HCT116 (cell line): ENCODE results near the gene CCBE1. TPM values are rescaled to one million over a fixed set of nuclear protein-coding genes. Genes with fewer than 3 reads are reported as not detected.

Source experiments
- ATAC-seq: fragments of 200-7000 bp; cut with Tn5 transposase; 2 replicates; pipeline ENCODE4 v1.9.1; 2020; ENCODE audit warnings: mild to moderate bottlenecking, moderate library complexity
- BruUV-seq: library from RNA; stranded (reverse); fragments of 400-500 nt; replicated peaks from 2 replicates; lab custom pipeline; 2021; lab: Mats Ljungman, UMichigan
- CTCF ChIA-PET: fragments of 300-600 bp; sonication (Branson Sonifier 250); formaldehyde crosslinking; loops from one replicate; lab custom pipeline; 2021; ENCODE audit warnings: antibody characterized with exemption; lab: Charles Lee
- POLR2A ChIA-PET: fragments of 300-600, 350-600 bp; sonication (Branson Sonifier 250); formaldehyde crosslinking; loops from one replicate; lab custom pipeline; 2021; ENCODE audit warnings: antibody characterized with exemption; lab: Charles Lee
- RAD21 ChIA-PET, 2 experiments: fragments of 300-600 bp; sonication (Branson Sonifier 250); formaldehyde crosslinking; loops; one replicate each; lab custom pipeline; 2023; ENCODE audit warnings: low total read pairs in 2 of 2; ENCODE audit not compliant: uncharacterized antibody in 2 of 2, unreplicated experiment in 2 of 2, low non-redundant PET in 1 of 2; lab: Charles Lee
- DNase-seq: peaks from one replicate; pipeline ENCODE4 v3.0.0-alpha.2; 2010; ENCODE audit warnings: low read depth, low spot score
- H2AFZ ChIP-seq: fragments of 200-600 bp; shearing (Covaris generic), sonication (generic); 2 replicates; pipeline ENCODE4 v1.6.1; 2017; ENCODE audit warnings: low read depth, mixed run types, mixed read lengths, antibody characterized with exemption, low read length; ENCODE audit not compliant: poor library complexity, severe bottlenecking
- H3K27ac ChIP-seq: 2 replicates; pipeline ENCODE4 v1.5.1; 2012; ENCODE audit warnings: low read depth, low read length
- H3K27me3 ChIP-seq: fragments of 200-600 bp; sonication (generic); 2 replicates; pipeline ENCODE4 v1.6.1; 2016; ENCODE audit warnings: mixed run types, low read length, mixed read lengths; ENCODE audit not compliant: insufficient read depth
- H3K36me3 ChIP-seq, 2 experiments: fragments of 200-500 bp in 1 of 2; fragments of 200-600 bp in 1 of 2; sonication (Bioruptor generic) in 1 of 2; sonication (generic) in 1 of 2; 2 replicates each; pipeline versions ENCODE4 v1.5.1 to v1.6.1; 2014 to 2016; ENCODE audit warnings: low read length in 2 of 2, inconsistent platforms in 1 of 2, mixed read lengths in 1 of 2, mixed run types in 1 of 2; ENCODE audit not compliant: insufficient read depth in 2 of 2, control insufficient read depth in 1 of 2
- H3K4me1 ChIP-seq, 2 experiments: fragments of 200-600 bp in 1 of 2; sonication (generic) in 1 of 2; 2 replicates each; pipeline versions ENCODE4 v1.5.1 to v1.6.1; 2012 to 2017; ENCODE audit warnings: low read length in 2 of 2, inconsistent platforms in 1 of 2, mild to moderate bottlenecking in 1 of 2, mixed read lengths in 1 of 2, mixed run types in 1 of 2, moderate library complexity in 1 of 2; ENCODE audit not compliant: insufficient read depth in 2 of 2, control insufficient read depth in 1 of 2
- H3K4me2 ChIP-seq: fragments of 200-600 bp; sonication (generic); 2 replicates; pipeline ENCODE4 v1.6.1; 2017; ENCODE audit warnings: mixed run types, low read length, mixed read lengths
- H3K4me3 ChIP-seq, 2 experiments: fragments of 200-600 bp in 1 of 2; sonication (generic) in 1 of 2; replicated peaks in 1 of 2; 2 replicates each; pipeline ENCODE4 v1.5.1; 2011 to 2016; ENCODE audit warnings: low read length in 2 of 2, control low read depth in 1 of 2, low read depth in 1 of 2, mild to moderate bottlenecking in 1 of 2, mixed read lengths in 1 of 2, mixed run types in 1 of 2
- H3K79me2 ChIP-seq: fragments of 200-600 bp; sonication (generic); 2 replicates; pipeline ENCODE4 v1.6.1; 2017; ENCODE audit warnings: mild to moderate bottlenecking, mixed run types, low read length, moderate library complexity, mixed read lengths; ENCODE audit not compliant: insufficient read depth
- H3K9ac ChIP-seq: fragments of 200-600 bp; sonication (generic); 2 replicates; pipeline ENCODE4 v1.6.1; 2016; ENCODE audit warnings: low read length, mixed read lengths
- H3K9me2 ChIP-seq: fragments of 200-600 bp; sonication (generic), shearing (Covaris generic); 2 replicates; pipeline ENCODE4 v1.6.1; 2017; ENCODE audit warnings: mixed run types, mild to moderate bottlenecking, moderate library complexity; ENCODE audit not compliant: insufficient read depth
- H3K9me3 ChIP-seq, 2 experiments: fragments of 200-500 bp in 1 of 2; fragments of 200-600 bp in 1 of 2; sonication (Bioruptor generic) in 1 of 2; sonication (generic) in 1 of 2; 2 replicates each; pipeline ENCODE4 v1.6.1; 2014 to 2017; ENCODE audit warnings: low read length in 2 of 2, mixed read lengths in 2 of 2, inconsistent platforms in 1 of 2, low read depth in 1 of 2, mild to moderate bottlenecking in 1 of 2, mixed run types in 1 of 2, moderate library complexity in 1 of 2; ENCODE audit not compliant: control insufficient read depth in 1 of 2, insufficient read depth in 1 of 2
- H4K20me1 ChIP-seq: fragments of 200-600 bp; sonication (generic), shearing (Covaris generic); 2 replicates; pipeline ENCODE4 v1.6.1; 2017; ENCODE audit warnings: mixed run types, mild to moderate bottlenecking, moderate library complexity; ENCODE audit not compliant: insufficient read depth
- ATF3 ChIP-seq: IDR thresholded peaks from 2 replicates; pipeline ENCODE4 v1.6.1; 2012
- CEBPB ChIP-seq: IDR thresholded peaks from 2 replicates; pipeline ENCODE4 v1.6.1; 2012; ENCODE audit warnings: low read depth
- CTCF ChIP-seq, 3 experiments: fragments of 200-600 bp in 1 of 3; sonication (generic) in 1 of 3; IDR thresholded peaks in 2 of 3; conservative IDR thresholded peaks in 1 of 3; 2 replicates each; pipeline ENCODE4 v1.5.1; 2012 to 2017; ENCODE audit warnings: low read depth in 2 of 3, low read length in 2 of 3, antibody characterized with exemption in 1 of 3, borderline replicate concordance in 1 of 3, control low read depth in 1 of 3, mild to moderate bottlenecking in 1 of 3, mixed read lengths in 1 of 3, mixed run types in 1 of 3, moderate library complexity in 1 of 3; ENCODE audit not compliant: insufficient read depth in 1 of 3
- EGR1 ChIP-seq: IDR thresholded peaks from 2 replicates; pipeline ENCODE4 v1.6.1; 2012; ENCODE audit warnings: low read depth
- ELF1 ChIP-seq: IDR thresholded peaks from 2 replicates; pipeline ENCODE4 v1.6.1; 2012; ENCODE audit warnings: low read depth, borderline replicate concordance
- EZH2 ChIP-seq: fragments of 200-600 bp; sonication (generic); IDR thresholded peaks from 2 replicates; pipeline ENCODE4 v1.6.1; 2017; ENCODE audit warnings: antibody characterized with exemption, mixed run types
- EZH2phosphoT487 ChIP-seq: fragments of 200-600 bp; IDR thresholded peaks from 2 replicates; pipeline ENCODE4 v1.6.1; 2018; ENCODE audit warnings: antibody characterized with exemption, borderline replicate concordance
- FOSL1 ChIP-seq: IDR thresholded peaks from 2 replicates; pipeline ENCODE4 v1.6.1; 2012; ENCODE audit warnings: low read depth
- MAX ChIP-seq: IDR thresholded peaks from 2 replicates; pipeline ENCODE4 v1.6.1; 2012
- POLR2A ChIP-seq: IDR thresholded peaks from 2 replicates; pipeline ENCODE4 v1.7.0; 2011; ENCODE audit warnings: borderline replicate concordance; ENCODE audit not compliant: insufficient read depth, insufficient read length; ENCODE audit errors: extremely low read depth
- REST ChIP-seq: IDR thresholded peaks from 2 replicates; pipeline ENCODE4 v1.6.1; 2012; ENCODE audit warnings: low read depth
- SIN3A ChIP-seq: IDR thresholded peaks from 2 replicates; pipeline ENCODE4 v1.6.1; 2012; ENCODE audit warnings: low read depth
- SRF ChIP-seq: IDR thresholded peaks from 2 replicates; pipeline ENCODE4 v1.6.1; 2012; ENCODE audit warnings: low read depth
- TCF7L2 ChIP-seq: IDR thresholded peaks from 2 replicates; pipeline ENCODE4 v1.7.0; 2011; ENCODE audit warnings: borderline replicate concordance, inconsistent platforms; ENCODE audit not compliant: insufficient read depth, insufficient read length; ENCODE audit errors: extremely low read depth
- YY1 ChIP-seq: IDR thresholded peaks from 2 replicates; pipeline ENCODE4 v1.6.1; 2011; ENCODE audit warnings: low read length, low read depth, moderate library complexity, mild to moderate bottlenecking; ENCODE audit not compliant: insufficient replicate concordance; ENCODE audit errors: extremely low read depth
- ZFX ChIP-seq: fragments of 450-650 bp; IDR thresholded peaks from 2 replicates; pipeline ENCODE4 v1.6.1; 2017
- intact Hi-C: fragments of 100-400 bp; cut with micrococcal nuclease; formaldehyde crosslinking; loops from 2 replicates; pipeline ENCODE4 v1.10.0; 2022
- total RNA-seq: library from RNA; stranded (reverse); gene quantifications from one replicate; pipeline ENCODE4 v1.2.1, GENCODE V29; 2021; ENCODE audit not compliant: unreplicated experiment

The CCBE1 gene
- total RNA-seq, 1 experiment from 2014 or later, result 0.84 TPM

- DNase-seq (no peak), ATAC-seq (no peak; the same call in 1 of the 2 replicates)
- H3K79me2 ChIP-seq, result no peaks in the 10 kb centered on the region
- no peaks in the 10 kb centered on the region for H4K20me1 ChIP-seq
- ChIA-PET CTCF (no interaction called here), RAD21 (no interaction called here), POLR2A (no interaction called here)
- TF ChIP-seq TCF7L2, result no peak
- no peak for TF ChIP-seq REST
- TF ChIP-seq SIN3A, result no peak
- no peak for TF ChIP-seq ELF1
- no peak for TF ChIP-seq ZFX
- TF ChIP-seq EZH2, result no peak
- no peak for TF ChIP-seq SRF
- no peak for TF ChIP-seq ATF3
- no peak for TF ChIP-seq EZH2phosphoT487
- TF ChIP-seq MAX, result no peak
- no peak for TF ChIP-seq YY1
- TF ChIP-seq FOSL1, result no peak
- no peak for TF ChIP-seq POLR2A
- no peak for TF ChIP-seq CEBPB
- TF ChIP-seq CTCF (IDR thresholded peaks at IDR 0.05 in 2 of 3, conservative IDR thresholded peaks at IDR 0.05 in 1 of 3; ENCODE audit: borderline replicate concordance in 1 of 3, insufficient read depth in 1 of 3, low read depth in 2 of 3, low read length in 2 of 3), result no peak
- no peak for TF ChIP-seq EGR1
- no peak overlapping the region for H3K4me3 ChIP-seq
- no peak overlapping the region for H3K9ac ChIP-seq
- BruUV-seq, result no TSS peak
- intact Hi-C loops, result no loop called here
- H3K27me3 ChIP-seq, result peaks cover 32% of the 10 kb centered on the region; the same call in 1 of the 2 replicates
- H3K9me2 ChIP-seq, result no peaks in the 10 kb centered on the region
- H3K4me2 ChIP-seq, result no peak overlapping the region
- H2AFZ ChIP-seq, result no peak overlapping the region
- no peaks in the 10 kb centered on the region for H3K4me1 ChIP-seq
- H3K27ac ChIP-seq, result no peak overlapping the region
- H3K9me3 ChIP-seq, result no peaks in the 10 kb centered on the region
- H3K36me3 ChIP-seq, result no peaks in the 10 kb centered on the region
Observed at GRCh38 chr18:59555995-59556659, 141.1 kb downstream of the CCBE1 start.
